Mucosa of rectum (tissue), 2 donors: Measurements from ENCODE around the gene NCK1.

ENCODE experiments used
- H3K27ac ChIP-seq, 2 donors: one replicate each; pipeline ENCODE4 v1.7.0; 2013; ENCODE audit warnings: inconsistent platforms in 2 of 2, low read depth in 2 of 2, low read length in 2 of 2
- H3K27me3 ChIP-seq, 2 donors: one replicate each; pipeline ENCODE4 v1.7.0; 2013; ENCODE audit warnings: low read length in 2 of 2; ENCODE audit not compliant: control insufficient read depth in 2 of 2, insufficient read depth in 2 of 2
- H3K36me3 ChIP-seq, 2 donors: one replicate each; pipeline ENCODE4 v1.7.0; 2013; ENCODE audit warnings: low read length in 2 of 2; ENCODE audit not compliant: control insufficient read depth in 2 of 2, insufficient read depth in 2 of 2
- H3K4me1 ChIP-seq, 2 donors: one replicate each; pipeline ENCODE4 v1.7.0; 2013; ENCODE audit warnings: low read length in 2 of 2, mild to moderate bottlenecking in 1 of 2; ENCODE audit not compliant: control insufficient read depth in 2 of 2, insufficient read depth in 2 of 2
- H3K4me3 ChIP-seq, 2 donors: one replicate each; pipeline ENCODE4 v1.7.0; 2013; ENCODE audit warnings: low read length in 2 of 2
- H3K9ac ChIP-seq, 2 donors: one replicate each; pipeline ENCODE4 v1.7.0; 2013; ENCODE audit warnings: low read length in 2 of 2, low read depth in 1 of 2, mild to moderate bottlenecking in 1 of 2
- H3K9me3 ChIP-seq, 2 donors: one replicate each; pipeline ENCODE4 v1.7.0; 2013; ENCODE audit warnings: low read length in 2 of 2; ENCODE audit not compliant: control insufficient read depth in 2 of 2
- donor health status: healthy.
- donor health status: Normal muscosa, but diverticular disease.

The NCK1 gene

DNA sequence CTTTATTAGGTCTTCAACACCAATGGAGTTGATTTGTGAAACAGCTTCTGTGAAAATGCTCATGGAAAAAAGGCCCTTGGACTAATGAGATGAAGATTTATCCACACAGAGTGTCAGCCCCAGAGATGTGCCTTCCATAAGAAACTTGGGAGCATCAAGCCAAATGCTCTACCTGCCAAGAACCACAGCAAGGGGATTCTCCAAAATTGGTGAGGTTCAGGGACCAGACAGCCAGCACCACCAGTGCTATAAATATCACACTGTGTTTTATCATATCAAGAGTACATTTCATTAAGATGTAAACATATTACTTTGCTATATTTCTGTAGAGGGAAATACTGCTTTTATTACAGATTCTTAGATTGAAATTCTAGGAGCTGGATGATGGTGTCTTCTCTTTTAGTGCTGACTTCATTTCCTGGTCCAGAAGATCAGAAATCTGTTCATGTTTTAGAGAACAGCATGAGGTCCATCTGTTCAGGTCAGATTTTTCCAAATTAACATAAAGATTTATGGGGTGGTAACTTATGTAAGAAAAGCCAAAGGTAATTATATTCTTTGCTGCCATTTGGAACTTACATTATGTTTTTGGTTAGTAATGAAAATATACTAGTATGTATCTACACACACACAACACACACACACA is 25.4 kb upstream of the NCK1 start:
- Histone ChIP-seq H3K36me3 (no peaks in the 10 kb centered on the region), H3K27ac (no peak overlapping the region), H3K9me3 (no peaks in the 10 kb centered on the region), H3K4me3 (no peak overlapping the region), H3K4me1 (no peaks in the 10 kb centered on the region), H3K9ac (no peak overlapping the region), H3K27me3 (no peaks in the 10 kb centered on the region)

GRCh38 chr3:136838641-136839555 is 23.1 kb upstream of the NCK1 start:
- H3K9me3 ChIP-seq: no peaks in the 10 kb centered on the region
- H3K27me3 ChIP-seq: no peaks in the 10 kb centered on the region
- no peaks in the 10 kb centered on the region for H3K36me3 ChIP-seq
- H3K4me1 ChIP-seq: no peaks in the 10 kb centered on the region
- H3K27ac ChIP-seq: no peak overlapping the region
- no peak overlapping the region for H3K9ac ChIP-seq
- H3K4me3 ChIP-seq: no peak overlapping the region

DNA sequence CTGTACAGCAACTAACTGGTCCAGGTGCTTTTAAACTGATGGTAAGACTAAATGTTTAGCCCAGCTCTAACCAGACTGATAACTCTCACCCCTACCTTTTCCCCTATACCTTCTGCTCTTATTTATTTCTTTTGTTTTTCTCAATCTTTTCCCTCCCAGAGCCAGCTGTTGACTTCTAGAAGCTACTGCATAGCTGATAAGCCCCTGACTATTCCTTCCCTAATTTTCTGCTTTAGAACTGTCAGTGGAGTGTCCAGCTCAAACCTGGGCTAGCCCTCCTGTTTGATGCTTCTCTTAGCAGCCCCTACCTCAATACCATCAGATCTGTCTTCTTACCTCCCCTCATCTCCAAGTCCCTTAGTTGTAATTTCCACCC is 22.5 kb upstream of the NCK1 start:
- no peaks in the 10 kb centered on the region for H3K4me1 ChIP-seq
- H3K9ac ChIP-seq: no peak overlapping the region
- H3K4me3 ChIP-seq: no peak overlapping the region
- H3K27me3 ChIP-seq: no peaks in the 10 kb centered on the region
- H3K9me3 ChIP-seq: no peaks in the 10 kb centered on the region
- no peaks in the 10 kb centered on the region for H3K36me3 ChIP-seq
- no peak overlapping the region for H3K27ac ChIP-seq

DNA sequence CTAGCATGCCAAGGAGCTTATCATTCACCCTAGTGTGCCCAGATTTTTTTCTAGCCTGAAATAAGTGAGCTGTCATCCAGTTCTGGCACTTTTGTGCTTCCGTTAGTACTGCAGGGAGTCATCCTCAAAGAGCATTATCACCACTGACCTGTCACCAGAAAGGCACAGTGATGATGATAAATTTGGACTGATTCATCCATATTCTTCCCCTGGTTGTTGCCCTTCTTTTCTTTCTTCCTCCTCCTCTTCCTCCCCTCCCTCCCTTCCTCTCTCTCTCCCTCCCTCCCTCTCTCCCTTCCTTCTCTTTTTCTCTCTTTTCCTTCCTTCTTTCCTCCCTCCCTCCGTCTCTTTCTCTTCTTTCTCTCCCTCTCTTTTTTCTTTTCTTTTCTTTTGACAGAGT is 21.8 kb upstream of the NCK1 start:
- H3K4me1 ChIP-seq: no peaks in the 10 kb centered on the region
- no peaks in the 10 kb centered on the region for H3K36me3 ChIP-seq
- H3K27me3 ChIP-seq: no peaks in the 10 kb centered on the region
- H3K9me3 ChIP-seq: no peaks in the 10 kb centered on the region
- H3K4me3 ChIP-seq: no peak overlapping the region
- no peak overlapping the region for H3K27ac ChIP-seq
- no peak overlapping the region for H3K9ac ChIP-seq

DNA sequence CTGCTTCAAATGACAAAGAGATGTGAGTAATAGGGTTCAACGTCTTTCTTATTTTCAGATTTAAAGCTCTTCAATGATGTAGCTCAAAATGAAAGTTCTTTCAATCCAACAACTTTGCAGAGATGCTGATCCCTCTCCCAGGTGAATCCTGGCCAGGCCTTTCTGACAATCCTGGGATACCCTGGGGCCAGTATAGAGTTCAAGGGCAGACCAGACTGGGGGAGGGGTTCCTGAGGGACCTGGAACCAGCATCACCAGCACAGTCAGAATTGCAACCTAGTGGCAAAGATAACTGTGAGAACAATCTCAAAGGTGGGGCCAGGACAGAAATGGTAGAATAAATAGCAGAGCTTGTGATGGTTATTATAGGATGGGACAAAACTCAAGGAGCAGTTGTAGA is 19.7 kb upstream of the NCK1 start:
- H3K4me1 ChIP-seq: no peaks in the 10 kb centered on the region
- H3K27me3 ChIP-seq: no peaks in the 10 kb centered on the region
- no peak overlapping the region for H3K9ac ChIP-seq
- no peak overlapping the region for H3K27ac ChIP-seq
- no peaks in the 10 kb centered on the region for H3K36me3 ChIP-seq
- no peak overlapping the region for H3K4me3 ChIP-seq
- no peaks in the 10 kb centered on the region for H3K9me3 ChIP-seq

DNA sequence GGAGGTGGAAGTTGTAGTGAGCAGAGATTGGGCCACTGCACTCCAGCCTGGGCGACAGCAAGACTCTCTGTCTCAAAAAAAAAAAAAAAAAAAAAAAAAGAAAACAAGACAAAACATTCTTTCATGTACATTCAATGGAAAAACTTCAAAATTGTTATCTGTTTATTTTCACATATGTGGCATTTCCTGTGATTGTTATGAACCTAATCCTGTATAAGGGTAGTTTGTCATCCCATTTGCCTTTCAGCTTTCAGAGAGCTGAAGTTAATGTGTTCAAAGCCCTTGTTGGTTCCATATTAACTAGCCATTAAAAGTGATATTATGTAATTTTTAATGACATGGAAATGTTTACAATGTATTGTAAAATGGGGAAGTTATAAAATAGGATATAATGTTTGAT is 17.3 kb upstream of the NCK1 start:
- H3K4me1 ChIP-seq: no peaks in the 10 kb centered on the region
- H3K27me3 ChIP-seq: no peaks in the 10 kb centered on the region
- H3K9me3 ChIP-seq: no peaks in the 10 kb centered on the region
- no peaks in the 10 kb centered on the region for H3K36me3 ChIP-seq
- no peak overlapping the region for H3K9ac ChIP-seq
- H3K4me3 ChIP-seq: no peak overlapping the region
- H3K27ac ChIP-seq: no peak overlapping the region

GRCh38 chr3:136852180-136852579 is 9.8 kb upstream of the NCK1 start:
- peaks cover 0 to 3% of the 10 kb centered on the region in 2 donors for H3K36me3 ChIP-seq
- H3K9ac ChIP-seq: no peak overlapping the region
- H3K27ac ChIP-seq: no peak overlapping the region

GRCh38 chr3:136856665-136857064 is 5.3 kb upstream of the NCK1 start:
- Histone ChIP-seq H3K27me3 (no peaks in the 10 kb centered on the region), H3K4me1 (no peaks in the 10 kb centered on the region), H3K9me3 (no peaks in the 10 kb centered on the region), H3K4me3 (no peak overlapping the region), H3K9ac (no peak overlapping the region), H3K27ac (no peak overlapping the region), H3K36me3 (peaks cover 0 to 3% of the 10 kb centered on the region in 2 donors)

More at GRCh38 chr3:136852180-136852579, 9.8 kb upstream of the NCK1 start:
- Histone ChIP-seq H3K4me1 (no peaks in the 10 kb centered on the region), H3K4me3 (no peak overlapping the region), H3K9me3 (no peaks in the 10 kb centered on the region), H3K27me3 (no peaks in the 10 kb centered on the region)

DNA sequence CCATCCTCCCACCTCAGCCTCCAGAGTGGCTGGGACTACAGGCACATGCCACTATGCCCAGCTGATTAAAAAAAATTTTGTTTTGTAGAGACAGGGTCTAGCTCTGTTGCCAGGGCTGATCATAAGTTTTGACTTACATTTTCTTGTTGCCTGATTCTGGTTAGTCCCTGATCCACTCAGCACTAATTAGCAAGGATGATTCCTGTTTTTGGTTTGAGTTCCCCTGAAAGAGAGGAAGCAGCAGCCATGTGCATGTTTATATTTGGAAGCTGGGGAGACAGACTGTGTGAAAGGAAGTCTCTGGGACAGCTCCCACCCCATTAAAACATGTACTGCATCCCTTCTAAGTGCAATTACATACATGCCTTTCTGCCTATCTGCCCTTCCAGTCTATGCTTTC is 3.6 kb upstream of the NCK1 start:
- H3K36me3 ChIP-seq: no peaks in the 10 kb centered on the region
- H3K4me1 ChIP-seq: peaks cover under 1 to 5% of the 10 kb centered on the region in 2 donors
- H3K9me3 ChIP-seq: no peaks in the 10 kb centered on the region
- no peak overlapping the region for H3K27ac ChIP-seq
- no peak overlapping the region for H3K9ac ChIP-seq
- H3K4me3 ChIP-seq: no peak overlapping the region
- H3K27me3 ChIP-seq: no peaks in the 10 kb centered on the region

- H3K4me3 ChIP-seq: peak overlapping the region in 1 of 2 donors; percentile 93
- no peak overlapping the region for H3K27ac ChIP-seq
- H3K36me3 ChIP-seq: no peaks in the 10 kb centered on the region
- no peaks in the 10 kb centered on the region for H3K27me3 ChIP-seq
- H3K4me1 ChIP-seq: peaks cover 3 to 6% of the 10 kb centered on the region in 2 donors
- H3K9ac ChIP-seq: no peak overlapping the region
- no peaks in the 10 kb centered on the region for H3K9me3 ChIP-seq
Measured at GRCh38 chr3:136860541-136860940, 1.5 kb upstream of the NCK1 start.
